Activated naive CD8-positive, alpha-beta T cell treated with anti-CD3 and anti-CD28 coated beads, Interleukin-2, amount 50 U/mL, for 16 hours (primary cell): ENCODE data around the gene GPR176.
"Not testable (repeated sequence)": the region's sequence is repeated elsewhere in the genome, so short reads cannot be mapped to it uniquely, and the experiment has no call there.

Source experiments
- DNase-seq: peaks from one replicate; pipeline ENCODE4 v3.0.0-alpha.2; 2020; ENCODE audit warnings: low read depth, low spot score

GPR176 gene

GRCh38 chr15:39857132-39857531 is 62.9 kb downstream of the GPR176 start:
- DNase-seq: no peak

- no peak for DNase-seq
Measured at GRCh38 chr15:39856357-39856756, 63.7 kb downstream of the GPR176 start.

GRCh38 chr15:39855400-39855799 is 64.7 kb downstream of the GPR176 start:
- no peak for DNase-seq

- no peak for DNase-seq
Measured at GRCh38 chr15:39854161-39854560, 65.9 kb downstream of the GPR176 start.

GRCh38 chr15:39852250-39852649 is 67.8 kb downstream of the GPR176 start:
- DNase-seq: no peak

- no peak for DNase-seq
Measured at GRCh38 chr15:39851500-39852092, 68.5 kb downstream of the GPR176 start.

- DNase-seq: no peak
Measured at GRCh38 chr15:39850436-39850835, 69.6 kb downstream of the GPR176 start.

- DNase-seq: no peak
Measured at GRCh38 chr15:39846108-39846507, 74.0 kb downstream of the GPR176 start.

- DNase-seq: no peak
Measured at GRCh38 chr15:39845582-39845981, 74.5 kb downstream of the GPR176 start.

GRCh38 chr15:39843565-39843964 is 76.5 kb downstream of the GPR176 start:
- DNase-seq: no peak

- DNase-seq: no peak
Measured at GRCh38 chr15:39837454-39837853, 82.6 kb downstream of the GPR176 start.

- DNase-seq: no peak
Measured at GRCh38 chr15:39835550-39835949, 84.5 kb downstream of the GPR176 start.

GRCh38 chr15:39834256-39834655 is 85.8 kb downstream of the GPR176 start:
- no peak for DNase-seq

- DNase-seq: no peak
Measured at GRCh38 chr15:39833515-39833981, 86.5 kb downstream of the GPR176 start.

GRCh38 chr15:39830166-39830565 is 89.9 kb downstream of the GPR176 start:
- DNase-seq: no peak

GRCh38 chr15:39828374-39828931 is 91.6 kb downstream of the GPR176 start:
- no peak for DNase-seq

GRCh38 chr15:39826975-39827374 is 93.1 kb downstream of the GPR176 start:
- DNase-seq: no peak

- DNase-seq: no peak
Measured at GRCh38 chr15:39823634-39824033, 96.4 kb downstream of the GPR176 start.

GRCh38 chr15:39820050-39820602 is 99.9 kb downstream of the GPR176 start:
- DNase-seq: no peak

GRCh38 chr15:39819533-39819932 is 100.5 kb downstream of the GPR176 start:
- DNase-seq: no peak

GRCh38 chr15:39817892-39818291 is 102.2 kb downstream of the GPR176 start:
- DNase-seq: no peak

- DNase-seq: no peak
Measured at GRCh38 chr15:39814489-39814888, 105.6 kb downstream of the GPR176 start.

- not testable (repeated sequence) for DNase-seq
Measured at GRCh38 chr15:39812651-39813050, 107.4 kb downstream of the GPR176 start.
